Prostate gland (tissue), 2 donors: ENCODE data around the gene PRDM11. TPM values are rescaled to one million over a fixed set of nuclear protein-coding genes. Genes with fewer than 3 reads are reported as not detected.

ENCODE experiments used
- DNase-seq: peaks from one replicate; pipeline ENCODE4 v3.0.0-alpha.2; 2019; ENCODE audit warnings: low spot score
- H3K27ac ChIP-seq, 2 donors: fragments of 200-600 bp; sonication (generic); 2 replicates each; pipeline ENCODE4 v1.5.1; 2017 to 2019
- H3K27me3 ChIP-seq: fragments of 200-600 bp; sonication (generic); replicated peaks from 2 replicates; pipeline ENCODE4 v1.5.1; 2019; ENCODE audit not compliant: insufficient read depth
- H3K36me3 ChIP-seq, 2 donors: fragments of 200-600 bp; sonication (generic); 1 replicate in 1 of 2; 2 replicates in 1 of 2; pipeline versions ENCODE4 v1.5.1 to v1.8.1; 2017 to 2019
- H3K4me1 ChIP-seq: fragments of 200-600 bp; sonication (generic); replicated peaks from 2 replicates; pipeline ENCODE4 v1.5.1; 2019
- H3K4me3 ChIP-seq, 2 donors: fragments of 200-600 bp; sonication (generic); 2 replicates each; pipeline ENCODE4 v1.5.1; 2017 to 2019
- H3K9me3 ChIP-seq: fragments of 200-600 bp; sonication (generic); 2 replicates; pipeline ENCODE4 v1.5.1; 2017
- CTCF ChIP-seq, 4 experiments: fragments of 200-600 bp in 2 of 4; fragments of 450-650 bp in 2 of 4; sonication (generic) in 2 of 4; IDR thresholded peaks; 1 replicate in 3 of 4; 2 replicates in 1 of 4; pipeline ENCODE4 v1.5.1; 2016 to 2019; ENCODE audit warnings: antibody characterized with exemption in 4 of 4, mild to moderate bottlenecking in 2 of 4, moderate library complexity in 2 of 4
- POLR2A ChIP-seq: fragments of 450-650 bp; IDR thresholded peaks from one replicate; pipeline ENCODE4 v1.6.1; 2016; ENCODE audit warnings: antibody characterized with exemption, mild to moderate bottlenecking
- POLR2AphosphoS5 ChIP-seq: sonication (generic); formaldehyde crosslinking; IDR thresholded peaks from one replicate; pipeline ENCODE4 v1.6.1; 2017; ENCODE audit warnings: antibody characterized with exemption
- WGBS: methylation state at CpG from one replicate; pipeline ENCODE4 v1.1.5; 2018; 5-methylcytosine and 5-hydroxymethylcytosine counted together
- intact Hi-C: fragments of 100-400 bp; cut with DNase I; formaldehyde crosslinking; loops from one replicate; pipeline ENCODE4 v1.14.2; 2022
- total RNA-seq, 2 donors: library from RNA; depleted of rRNA; stranded (reverse); fragments of >200 nt; gene quantifications; one replicate each; pipeline ENCODE4 v1.1.0, GENCODE V29; 2016

PRDM11 gene
- total RNA-seq, 2 donors from 2014 or later = 13.1 to 15.3 TPM

GRCh38 chr11:45252877-45253276 is 106.4 kb downstream of the PRDM11 start:
- Histone ChIP-seq H3K36me3 (no peaks in the 10 kb centered on the region), H3K27ac (no peak overlapping the region), H3K4me1 (no peaks in the 10 kb centered on the region), H3K27me3 (no peaks in the 10 kb centered on the region), H3K4me3 (no peak overlapping the region), H3K9me3 (no peaks in the 10 kb centered on the region)
- intact Hi-C loops = no loop called here
- no peak for DNase-seq
- 50% methylated on average over 3 of the region's 3 CpGs for WGBS
- TF ChIP-seq POLR2A = no peak
- TF ChIP-seq POLR2AphosphoS5 = no peak
- no peak for TF ChIP-seq CTCF (IDR thresholded peaks at IDR 0.05)

GRCh38 chr11:45253640-45254039 is 107.2 kb downstream of the PRDM11 start:
- intact Hi-C loops = no loop called here
- Histone ChIP-seq H3K36me3 (no peaks in the 10 kb centered on the region), H3K27me3 (no peaks in the 10 kb centered on the region), H3K27ac (no peak overlapping the region), H3K4me1 (no peaks in the 10 kb centered on the region), H3K4me3 (no peak overlapping the region), H3K9me3 (no peaks in the 10 kb centered on the region)
- TF ChIP-seq POLR2A (no peak), CTCF (IDR thresholded peaks at IDR 0.05) (no peak), POLR2AphosphoS5 (no peak)
- no peak for DNase-seq
- WGBS = 88% methylated on average over 9 of the region's 9 CpGs

GRCh38 chr11:45254070-45254469 is 107.6 kb downstream of the PRDM11 start:
- intact Hi-C loops = no loop called here
- Histone ChIP-seq H3K4me3 (no peak overlapping the region), H3K9me3 (no peaks in the 10 kb centered on the region), H3K36me3 (no peaks in the 10 kb centered on the region), H3K4me1 (no peaks in the 10 kb centered on the region), H3K27ac (no peak overlapping the region), H3K27me3 (no peaks in the 10 kb centered on the region)
- no peak for TF ChIP-seq POLR2A
- no peak for TF ChIP-seq POLR2AphosphoS5
- no peak for TF ChIP-seq CTCF (IDR thresholded peaks at IDR 0.05)
- DNase-seq = no peak
- 79% methylated on average over 4 of the region's 4 CpGs for WGBS

GRCh38 chr11:45258982-45259530 is 112.6 kb downstream of the PRDM11 start:
- WGBS = 17% methylated on average over 4 of the region's 4 CpGs
- no peak for TF ChIP-seq POLR2A
- TF ChIP-seq POLR2AphosphoS5 = no peak
- TF ChIP-seq CTCF (IDR thresholded peaks at IDR 0.05) = no peak
- H3K4me3 ChIP-seq = no peak overlapping the region
- no peaks in the 10 kb centered on the region for H3K27me3 ChIP-seq
- H3K27ac ChIP-seq = no peak overlapping the region
- DNase-seq = no peak
- H3K9me3 ChIP-seq = no peaks in the 10 kb centered on the region
- intact Hi-C loops = no loop called here
- no peaks in the 10 kb centered on the region for H3K4me1 ChIP-seq
- H3K36me3 ChIP-seq = no peaks in the 10 kb centered on the region

GRCh38 chr11:45259592-45259991 is 113.2 kb downstream of the PRDM11 start:
- H3K4me3 ChIP-seq = no peak overlapping the region
- H3K36me3 ChIP-seq = no peaks in the 10 kb centered on the region
- no peak overlapping the region for H3K27ac ChIP-seq
- intact Hi-C loops = no loop called here
- no peak for DNase-seq
- no peaks in the 10 kb centered on the region for H3K9me3 ChIP-seq
- TF ChIP-seq CTCF (IDR thresholded peaks at IDR 0.05) = no peak
- no peak for TF ChIP-seq POLR2AphosphoS5
- TF ChIP-seq POLR2A = no peak
- 92% methylated on average over 3 of the region's 3 CpGs for WGBS
- no peaks in the 10 kb centered on the region for H3K27me3 ChIP-seq
- H3K4me1 ChIP-seq = no peaks in the 10 kb centered on the region
